Endothelial cell of umbilical vein (primary cell): ENCODE data around the gene PKN1. TPM values are rescaled to one million over a fixed set of nuclear protein-coding genes. Genes with fewer than 3 reads are reported as not detected.

Source experiments
- BruUV-seq: library from RNA; stranded (reverse); fragments of 400-500 nt; replicated peaks from 2 replicates; lab custom pipeline; 2021; lab: Mats Ljungman, UMichigan
- CTCF ChIA-PET: fragments of 300-600, 350-600 bp; sonication (Branson Sonifier 250); formaldehyde crosslinking; loops from one replicate; lab custom pipeline; 2021; ENCODE audit warnings: antibody characterized with exemption, inconsistent platforms; lab: Charles Lee
- POLR2A ChIA-PET: fragments of 300-600, 350-600 bp; sonication (Branson Sonifier 250); formaldehyde crosslinking; loops from one replicate; lab custom pipeline; 2021; ENCODE audit warnings: antibody characterized with exemption, inconsistent platforms; lab: Charles Lee
- DNase-seq: peaks from one replicate; pipeline ENCODE4 v3.0.0-alpha.2; 2011; ENCODE audit warnings: low read depth, low spot score
- FAIRE-seq: peaks from 2 replicates; lab custom pipeline; 2011; peaks lifted over from hg19 to GRCh38; lab: Jason Lieb, UNC
- H2AFZ ChIP-seq: 2 replicates; pipeline ENCODE4 v1.6.0; 2012; ENCODE audit warnings: low read depth, low read length, control low read depth, inconsistent platforms
- H3K27ac ChIP-seq: 2 replicates; pipeline ENCODE4 v1.5.1; 2011; ENCODE audit warnings: low read depth, mild to moderate bottlenecking, control low read depth, low read length, moderate library complexity; ENCODE audit not compliant: insufficient read depth
- H3K27me3 ChIP-seq, 2 experiments: 2 replicates each; pipeline versions ENCODE4 v1.6.0 to v1.6.1; 2011; ENCODE audit warnings: low read length in 2 of 2, mixed read lengths in 1 of 2; ENCODE audit not compliant: control insufficient read depth in 2 of 2, insufficient read depth in 2 of 2
- H3K36me3 ChIP-seq, 2 experiments: 2 replicates in 1 of 2; 3 replicates in 1 of 2; pipeline ENCODE4 v1.5.1; 2011; ENCODE audit warnings: low read length in 2 of 2, mild to moderate bottlenecking in 1 of 2, moderate library complexity in 1 of 2; ENCODE audit not compliant: control insufficient read depth in 2 of 2, insufficient read depth in 2 of 2; ENCODE audit errors: extremely low read depth in 1 of 2
- H3K4me1 ChIP-seq: 3 replicates; pipeline ENCODE4 v1.5.1; 2011; ENCODE audit warnings: mild to moderate bottlenecking, low read length; ENCODE audit not compliant: control insufficient read depth, insufficient read depth; ENCODE audit errors: extremely low read depth
- H3K4me2 ChIP-seq: 2 replicates; pipeline ENCODE4 v1.6.1; 2011; ENCODE audit warnings: low read length, control low read depth, mixed read lengths; ENCODE audit not compliant: insufficient read depth
- H3K4me3 ChIP-seq, 3 experiments: fragments of 200-600 bp in 1 of 3; sonication (generic), shearing (Covaris generic) in 1 of 3; replicated peaks in 1 of 3; 2 replicates each; pipeline ENCODE4 v1.5.1; 2011 to 2016; ENCODE audit warnings: control low read depth in 3 of 3, low read length in 3 of 3, mild to moderate bottlenecking in 2 of 3, inconsistent platforms in 1 of 3, low read depth in 1 of 3, moderate library complexity in 1 of 3; ENCODE audit not compliant: insufficient read depth in 1 of 3
- H3K79me2 ChIP-seq: 2 replicates; pipeline ENCODE4 v1.6.0; 2012; ENCODE audit warnings: low read length, inconsistent platforms; ENCODE audit not compliant: control insufficient read depth, insufficient read depth
- H3K9ac ChIP-seq: replicated peaks from 2 replicates; pipeline ENCODE3; 2011; ENCODE audit warnings: low read length, control low read depth; ENCODE audit not compliant: insufficient read depth; ENCODE audit errors: extremely low read depth
- H3K9me1 ChIP-seq: replicated peaks from 3 replicates; pipeline ENCODE4 v1.6.0; 2011; ENCODE audit warnings: mild to moderate bottlenecking, low read length; ENCODE audit not compliant: control insufficient read depth, insufficient read depth; ENCODE audit errors: extremely low read depth
- H3K9me3 ChIP-seq: replicated peaks from 2 replicates; pipeline ENCODE4 v1.5.1; 2012; ENCODE audit warnings: low read length, inconsistent platforms; ENCODE audit not compliant: control insufficient read depth, insufficient read depth
- H4K20me1 ChIP-seq: replicated peaks from 2 replicates; pipeline ENCODE3; 2011; ENCODE audit warnings: mild to moderate bottlenecking, low read length; ENCODE audit not compliant: control insufficient read depth, insufficient read depth; ENCODE audit errors: extremely low read depth
- CTCF ChIP-seq, 2 donors: IDR thresholded peaks; 1 replicate in 1 of 2; 2 replicates in 1 of 2; pipeline ENCODE4 v1.5.1; 2011; ENCODE audit warnings: low read length in 2 of 2, mild to moderate bottlenecking in 2 of 2, moderate library complexity in 2 of 2, control low read depth in 1 of 2, inconsistent platforms in 1 of 2, low read depth in 1 of 2; ENCODE audit not compliant: insufficient read depth in 1 of 2; ENCODE audit errors: extremely low read depth in 1 of 2
- EZH2 ChIP-seq: IDR thresholded peaks from 2 replicates; pipeline ENCODE4 v1.6.1; 2012; ENCODE audit warnings: borderline replicate concordance, low read depth, mild to moderate bottlenecking, moderate library complexity, low read length, inconsistent platforms; ENCODE audit not compliant: severe bottlenecking
- FOS ChIP-seq: IDR thresholded peaks from 2 replicates; pipeline ENCODE4 v1.6.1; 2011; ENCODE audit warnings: mild to moderate bottlenecking, low read length, moderate library complexity, borderline replicate concordance; ENCODE audit not compliant: insufficient read depth
- GATA2 ChIP-seq: IDR thresholded peaks from 2 replicates; pipeline ENCODE4 v1.7.0; 2011; ENCODE audit warnings: low read depth, mild to moderate bottlenecking, moderate library complexity, mixed read lengths, low read length; ENCODE audit not compliant: insufficient read length, insufficient read depth
- JUN ChIP-seq: IDR thresholded peaks from 2 replicates; pipeline ENCODE4 v1.6.1; 2011; ENCODE audit warnings: borderline replicate concordance, low read depth; ENCODE audit not compliant: insufficient read length, insufficient read depth
- MAX ChIP-seq: IDR thresholded peaks from 2 replicates; pipeline ENCODE4 v1.6.1; 2011; ENCODE audit not compliant: insufficient read depth, insufficient read length
- MYC ChIP-seq: IDR thresholded peaks from one replicate; pipeline ENCODE4 v1.6.1; 2011; ENCODE audit warnings: mild to moderate bottlenecking, low read depth, low read length
- POLR2A ChIP-seq: IDR thresholded peaks from 2 replicates; pipeline ENCODE4 v1.6.1; 2012; ENCODE audit warnings: low read depth, mild to moderate bottlenecking, control low read depth, low read length
- POLR2AphosphoS5 ChIP-seq: IDR thresholded peaks from 2 replicates; pipeline ENCODE4 v1.6.1; 2012; ENCODE audit warnings: low read depth, mild to moderate bottlenecking, control low read depth, low read length, moderate library complexity; ENCODE audit not compliant: insufficient read depth
- dilution Hi-C: fragments of 300-500 bp; cut with MboI; formaldehyde crosslinking; loops from one replicate; pipeline ENCODE4 v1.15.0; 2019; ENCODE audit warnings: low sequenced_read_pairs; ENCODE audit not compliant: extremely low pct_ligation_motif_present
- intact Hi-C: fragments of 100-400 bp; cut with micrococcal nuclease; formaldehyde crosslinking; loops from one replicate; pipeline ENCODE4 v1.10.0; 2022
- polyA plus RNA-seq, 4 experiments: library from polyadenylated mRNA; depleted of rRNA in 3 of 4; stranded (reverse) in 3 of 4; unstranded in 1 of 4; fragments of >200 nt; gene quantifications; 2 replicates each; pipeline versions ENCODE4 v1.2.1 to v1.2.3, GENCODE V29; 2011 to 2012; ENCODE audit warnings: missing spikeins in 1 of 4
- total RNA-seq: library from RNA; stranded (reverse); gene quantifications from 2 replicates; pipeline ENCODE4 v1.2.3, GENCODE V29; 2021

The PKN1 gene
- total and polyA plus RNA-seq, 2 donors (not counting 3 experiments of a cell fraction or from before 2014, with no cell fraction given): 148 to 302 TPM

GRCh38 chr19:14390548-14390947 is 42.6 kb upstream of the PKN1 start:
- no peak overlapping the region for H3K9ac ChIP-seq
- dilution Hi-C loops (no loop called here), intact Hi-C loops (no loop called here)
- H2AFZ ChIP-seq: no peak overlapping the region
- no peak overlapping the region for H3K4me3 ChIP-seq
- BruUV-seq: no TSS peak
- H4K20me1 ChIP-seq: no peaks in the 10 kb centered on the region
- TF ChIP-seq POLR2A (no peak), MYC (no peak), EZH2 (no peak), GATA2 (no peak), JUN (no peak), FOS (no peak), CTCF (IDR thresholded peaks at IDR 0.05; ENCODE audit: extremely low read depth in 1 of 2, insufficient read depth in 1 of 2, low read depth in 1 of 2, low read length in 2 of 2) (no peak), MAX (no peak), POLR2AphosphoS5 (no peak)
- FAIRE-seq (no peak), DNase-seq (no peak)
- no peak overlapping the region for H3K27ac ChIP-seq
- no peaks in the 10 kb centered on the region for H3K9me3 ChIP-seq
- H3K9me1 ChIP-seq: no peaks in the 10 kb centered on the region
- H3K79me2 ChIP-seq: no peaks in the 10 kb centered on the region
- ChIA-PET CTCF (interaction anchor here (1.2 kb wide), 1 partner anchor 28 kb away, joined by 3 read pairs; no protein-coding TSS in a partner anchor), POLR2A (interaction anchor here (0.7 kb wide), 1 partner anchor 9 kb away, joined by 5 read pairs; the partner anchor contains the start of gene ADGRE5)
- H3K4me1 ChIP-seq: no peaks in the 10 kb centered on the region
- H3K36me3 ChIP-seq: no peaks in the 10 kb centered on the region
- no peaks in the 10 kb centered on the region for H3K27me3 ChIP-seq
- no peak overlapping the region for H3K4me2 ChIP-seq
